Measurements from ENCODE around the gene NEURL1.
"Not testable (repeated sequence)": the region's sequence is repeated elsewhere in the genome, so short reads cannot be mapped to it uniquely, and the experiment has no call there.

The NEURL1 gene

GRCh38 chr10:103513380-103514060 is 20.0 kb downstream of the NEURL1 start:
- no peak for DNase-seq (ENCODE audit: low read depth in 1 of 2, low spot score in 1 of 2)

- DNase-seq (ENCODE audit: low read depth in 1 of 2, low spot score in 1 of 2), result no peak
These were observed 20.7 kb downstream of the NEURL1 start for GRCh38 chr10:103514244-103514643.

- DNase-seq (ENCODE audit: low read depth in 1 of 2, low spot score in 1 of 2), result no peak
These were observed 24.0 kb downstream of the NEURL1 start for GRCh38 chr10:103517234-103518085.

GRCh38 chr10:103519798-103520197 is 26.3 kb downstream of the NEURL1 start:
- no peak for DNase-seq (ENCODE audit: low read depth in 1 of 2, low spot score in 1 of 2)

- not testable (repeated sequence) for DNase-seq (ENCODE audit: low read depth in 1 of 2, low spot score in 1 of 2)
These were observed 28.5 kb downstream of the NEURL1 start for GRCh38 chr10:103522006-103522405.

GRCh38 chr10:103523683-103524082 is 30.2 kb downstream of the NEURL1 start:
- no peak for DNase-seq (ENCODE audit: low read depth in 1 of 2, low spot score in 1 of 2)

- no peak for DNase-seq (ENCODE audit: low read depth in 1 of 2, low spot score in 1 of 2)
These were observed 32.4 kb downstream of the NEURL1 start for GRCh38 chr10:103525901-103526300.

GRCh38 chr10:103527476-103527875 is 34.0 kb downstream of the NEURL1 start:
- DNase-seq (ENCODE audit: low read depth in 1 of 2, low spot score in 1 of 2), result not testable (repeated sequence)

- DNase-seq (ENCODE audit: low read depth in 1 of 2, low spot score in 1 of 2), result no peak
These were observed 35.0 kb downstream of the NEURL1 start for GRCh38 chr10:103528549-103528948.

GRCh38 chr10:103529539-103529938 is 36.0 kb downstream of the NEURL1 start:
- DNase-seq (ENCODE audit: low read depth in 1 of 2, low spot score in 1 of 2), result no peak

GRCh38 chr10:103533827-103534226 is 40.3 kb downstream of the NEURL1 start:
- DNase-seq (ENCODE audit: low read depth in 1 of 2, low spot score in 1 of 2), result no peak

GRCh38 chr10:103534621-103535498 is 41.4 kb downstream of the NEURL1 start:
- DNase-seq (ENCODE audit: low read depth in 1 of 2, low spot score in 1 of 2), result no peak

- DNase-seq (ENCODE audit: low read depth in 1 of 2, low spot score in 1 of 2), result no peak
These were observed 42.1 kb downstream of the NEURL1 start for GRCh38 chr10:103535595-103535994.

- DNase-seq (ENCODE audit: low read depth in 1 of 2, low spot score in 1 of 2), result no peak
These were observed 46.2 kb downstream of the NEURL1 start for GRCh38 chr10:103539751-103540150.

- DNase-seq (ENCODE audit: low read depth in 1 of 2, low spot score in 1 of 2), result no peak
These were observed 47.2 kb downstream of the NEURL1 start for GRCh38 chr10:103540722-103541121.

GRCh38 chr10:103541616-103542015 is 48.1 kb downstream of the NEURL1 start:
- DNase-seq (ENCODE audit: low read depth in 1 of 2, low spot score in 1 of 2), result no peak

GRCh38 chr10:103542764-103543616 is 49.5 kb downstream of the NEURL1 start:
- no peak for DNase-seq (ENCODE audit: low read depth in 1 of 2, low spot score in 1 of 2)

- no peak for DNase-seq (ENCODE audit: low read depth in 1 of 2, low spot score in 1 of 2)
These were observed 50.4 kb downstream of the NEURL1 start for GRCh38 chr10:103543617-103544525.

- no peak for DNase-seq (ENCODE audit: low read depth in 1 of 2, low spot score in 1 of 2)
These were observed 51.3 kb downstream of the NEURL1 start for GRCh38 chr10:103544657-103545310.
